Naive B cell (primary cell): ENCODE measurements around the gene PHLDA3. TPM values are rescaled to one million over a fixed set of nuclear protein-coding genes. Genes with fewer than 3 reads are reported as not detected.
A peak's percentile ranks its signal among the peaks of the same experiment; 100 is the strongest.

Source experiments
- ATAC-seq, 2 donors: fragments of 150-1000 bp; cut with Tn5 transposase; 2 replicates each; pipeline ENCODE4 v1.10.0; 2021; ENCODE audit warnings: low read depth in 2 of 2, mild to moderate bottlenecking in 2 of 2, moderate library complexity in 2 of 2
- DNase-seq: peaks from one replicate; pipeline ENCODE4 v3.0.0; 2022
- H3K27ac Mint-ChIP-seq, 6 donors: one replicate each; pipeline ENCODE4 v1.8.0; 2020 to 2022; ENCODE audit warnings: mild to moderate bottlenecking in 6 of 6, mixed read lengths in 6 of 6, moderate library complexity in 5 of 6, inconsistent platforms in 2 of 6
- H3K27me3 Mint-ChIP-seq, 3 donors: one replicate each; pipeline ENCODE4 v1.8.0; 2021 to 2022; ENCODE audit warnings: mixed read lengths in 3 of 3, mild to moderate bottlenecking in 1 of 3
- H3K36me3 Mint-ChIP-seq, 2 donors: one replicate each; pipeline ENCODE4 v1.8.0; 2020 to 2022; ENCODE audit warnings: mixed read lengths in 2 of 2, inconsistent platforms in 1 of 2, mild to moderate bottlenecking in 1 of 2
- H3K4me1 Mint-ChIP-seq, 3 donors: one replicate each; pipeline ENCODE4 v1.8.0; 2020 to 2022; ENCODE audit warnings: mixed read lengths in 3 of 3, inconsistent platforms in 1 of 3, mild to moderate bottlenecking in 1 of 3, moderate library complexity in 1 of 3
- H3K4me3 Mint-ChIP-seq, 8 donors: one replicate each; pipeline ENCODE4 v1.8.0; 2020 to 2022; ENCODE audit warnings: mild to moderate bottlenecking in 8 of 8, mixed read lengths in 8 of 8, moderate library complexity in 8 of 8, inconsistent platforms in 2 of 8
- H3K9me3 Mint-ChIP-seq, 7 donors: one replicate each; pipeline ENCODE4 v1.8.0; 2020 to 2022; ENCODE audit warnings: mixed read lengths in 7 of 7, mild to moderate bottlenecking in 5 of 7, inconsistent platforms in 2 of 7, moderate library complexity in 1 of 7
- polyA plus RNA-seq, 6 donors: library from polyadenylated mRNA; unstranded; fragments of 300-500 nt; fragmentation: Illumina TruSeq; gene quantifications; one replicate each; pipeline ENCODE4 v1.2.3, GENCODE V29; 2021; ENCODE audit warnings: low read depth in 6 of 6

PHLDA3 gene
- polyA plus RNA-seq, 6 donors from 2014 or later: 1.1 TPM; not detected in 5

- ATAC-seq (no peak), DNase-seq (no peak)
- H3K9me3 Mint-ChIP-seq: no peaks in the 10 kb centered on the region
- H3K4me1 Mint-ChIP-seq: peaks cover 3 to 4% (median 4%) of the 10 kb centered on the region in 3 donors
- H3K4me3 Mint-ChIP-seq: no peak overlapping the region
- H3K36me3 Mint-ChIP-seq: no peaks in the 10 kb centered on the region
- H3K27ac Mint-ChIP-seq: peak overlapping the region in 1 of 6 donors; percentile 21
- H3K27me3 Mint-ChIP-seq: peaks cover under 1 to 27% (median 20%) of the 10 kb centered on the region in 3 donors
These were observed 47.0 kb downstream of the PHLDA3 start for GRCh38 chr1:201422026-201422425.

DNA sequence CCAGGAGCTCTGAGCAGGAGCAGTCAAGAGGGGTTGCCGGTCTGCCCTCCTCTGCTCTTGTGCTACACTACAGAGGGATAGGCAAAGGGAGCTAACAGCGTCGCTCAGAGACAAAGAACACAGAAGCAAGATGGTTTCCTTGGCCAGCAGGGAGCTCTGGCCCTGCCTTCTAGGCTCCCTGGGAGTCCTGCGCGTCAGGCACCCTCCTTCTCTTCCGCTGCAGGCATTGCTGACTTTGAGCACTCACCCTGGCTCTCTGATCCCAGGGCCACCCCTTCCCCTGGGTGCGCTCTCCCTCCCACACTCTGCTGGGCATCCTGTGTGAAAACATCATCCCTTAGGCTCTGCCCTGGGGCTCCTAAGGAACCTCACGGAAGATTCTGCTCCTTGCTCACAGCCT, 47.9 kb downstream of the PHLDA3 start:
- no peak for DNase-seq
- no peak for ATAC-seq
- peak overlapping the region in 4 of 6 donors; percentile 22 to 76 (median 54) for H3K27ac Mint-ChIP-seq
- no peaks in the 10 kb centered on the region for H3K36me3 Mint-ChIP-seq
- H3K4me3 Mint-ChIP-seq: no peak overlapping the region
- peaks cover 2 to 4% (median 3%) of the 10 kb centered on the region in 3 donors for H3K4me1 Mint-ChIP-seq
- no peaks in the 10 kb centered on the region for H3K9me3 Mint-ChIP-seq
- peaks cover 7 to 33% (median 23%) of the 10 kb centered on the region in 3 donors for H3K27me3 Mint-ChIP-seq

DNA sequence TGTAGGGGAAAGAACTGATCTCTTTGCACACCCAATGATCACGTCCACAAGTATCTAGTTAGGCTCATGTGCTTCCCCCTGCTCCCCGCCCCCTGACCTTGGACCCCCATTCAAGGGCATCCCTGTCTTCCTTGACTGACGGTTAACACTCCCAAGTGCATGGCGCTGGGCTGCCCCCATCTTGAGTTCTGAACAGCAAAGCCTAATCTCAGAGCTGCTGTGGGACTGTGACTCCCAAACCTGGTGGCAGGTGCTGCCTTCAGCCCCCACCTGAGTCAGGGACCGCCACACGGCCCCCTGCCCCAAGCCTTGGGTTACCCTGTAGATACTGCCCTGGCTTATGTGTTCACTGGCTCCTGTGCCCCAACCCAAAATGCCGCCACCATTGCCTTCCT, 48.4 kb downstream of the PHLDA3 start:
- ATAC-seq: no peak
- Mint-ChIP-seq H3K27ac (peak overlapping the region in 1 of 6 donors; percentile 51), H3K4me1 (peaks cover 0 to 4% (median 3%) of the 10 kb centered on the region in 3 donors), H3K9me3 (peaks cover 0 to 3% (median 0%) of the 10 kb centered on the region in 7 donors), H3K36me3 (no peaks in the 10 kb centered on the region), H3K27me3 (peaks cover 8 to 33% (median 22%) of the 10 kb centered on the region in 3 donors), H3K4me3 (no peak overlapping the region)
- DNase-seq: no peak

- H3K27me3 Mint-ChIP-seq: peaks cover 14 to 39% (median 29%) of the 10 kb centered on the region in 3 donors
- peaks cover 0 to 4% (median 3%) of the 10 kb centered on the region in 3 donors for H3K4me1 Mint-ChIP-seq
- DNase-seq (no peak), ATAC-seq (no peak)
- no peaks in the 10 kb centered on the region for H3K36me3 Mint-ChIP-seq
- H3K27ac Mint-ChIP-seq: no peak overlapping the region
- H3K4me3 Mint-ChIP-seq: no peak overlapping the region
- peaks cover 0 to 10% (median 3%) of the 10 kb centered on the region in 7 donors for H3K9me3 Mint-ChIP-seq
These were observed 49.0 kb downstream of the PHLDA3 start for GRCh38 chr1:201419746-201420607.

- Mint-ChIP-seq H3K27ac (no peak overlapping the region), H3K4me1 (peaks cover 0 to 4% (median 3%) of the 10 kb centered on the region in 3 donors), H3K27me3 (peaks cover 14 to 43% (median 33%) of the 10 kb centered on the region in 3 donors), H3K4me3 (no peak overlapping the region), H3K9me3 (peaks cover 0 to 13% (median 5%) of the 10 kb centered on the region in 7 donors), H3K36me3 (no peaks in the 10 kb centered on the region)
- DNase-seq (no peak), ATAC-seq (no peak)
These were observed 49.7 kb downstream of the PHLDA3 start for GRCh38 chr1:201419256-201419655.

DNA sequence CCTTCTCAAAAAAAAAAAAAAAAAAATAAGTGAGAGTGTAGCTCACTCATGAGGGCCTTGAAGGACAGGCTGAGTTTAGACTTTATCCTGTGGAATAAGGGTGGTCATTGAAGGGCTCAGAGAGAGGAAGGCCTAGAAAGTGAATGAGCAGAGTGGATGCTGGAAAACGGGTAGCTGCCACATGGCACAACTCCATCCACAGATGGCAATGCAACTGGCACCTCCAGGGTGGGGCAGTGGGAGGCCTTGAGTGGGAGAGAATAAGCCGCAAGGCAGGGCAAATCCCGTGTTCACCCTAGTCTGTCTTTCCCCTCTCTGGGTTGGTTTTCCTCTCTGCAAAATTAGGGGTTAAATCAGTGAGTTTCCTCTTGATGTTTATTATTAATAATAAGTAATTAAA, 50.5 kb downstream of the PHLDA3 start:
- DNase-seq (no peak), ATAC-seq (no peak)
- no peak overlapping the region for H3K4me3 Mint-ChIP-seq
- no peaks in the 10 kb centered on the region for H3K36me3 Mint-ChIP-seq
- no peak overlapping the region for H3K27ac Mint-ChIP-seq
- peaks cover 14 to 43% (median 33%) of the 10 kb centered on the region in 3 donors for H3K27me3 Mint-ChIP-seq
- H3K4me1 Mint-ChIP-seq: peaks cover 0 to 4% (median 3%) of the 10 kb centered on the region in 3 donors
- peaks cover 0 to 13% (median 5%) of the 10 kb centered on the region in 7 donors for H3K9me3 Mint-ChIP-seq

Other genes with a start within 250 kb of the PHLDA3 start
- gene PKP1, start 185.7 kb downstream of the PHLDA3 start, polyA plus RNA-seq: not detected
- gene TNNT2, start 91.5 kb downstream of the PHLDA3 start, polyA plus RNA-seq: not detected
- gene LAD1, start 69.9 kb downstream of the PHLDA3 start, polyA plus RNA-seq: not detected
- gene TNNI1, start 47.5 kb downstream of the PHLDA3 start, polyA plus RNA-seq: not detected
- gene CSRP1, start 37.9 kb upstream of the PHLDA3 start, polyA plus RNA-seq: 10 to 100 TPM; 25.4 to 35.4 (median 27.8) TPM
- 1 to 10 TPM in 3 of 6 donors, under 1 TPM in 3; 0.15 to 3.1 (median 1.0) TPM for gene NAV1, start 69.9 kb upstream of the PHLDA3 start, polyA plus RNA-seq